ENCODE data around the gene DHRS2.

DNA sequence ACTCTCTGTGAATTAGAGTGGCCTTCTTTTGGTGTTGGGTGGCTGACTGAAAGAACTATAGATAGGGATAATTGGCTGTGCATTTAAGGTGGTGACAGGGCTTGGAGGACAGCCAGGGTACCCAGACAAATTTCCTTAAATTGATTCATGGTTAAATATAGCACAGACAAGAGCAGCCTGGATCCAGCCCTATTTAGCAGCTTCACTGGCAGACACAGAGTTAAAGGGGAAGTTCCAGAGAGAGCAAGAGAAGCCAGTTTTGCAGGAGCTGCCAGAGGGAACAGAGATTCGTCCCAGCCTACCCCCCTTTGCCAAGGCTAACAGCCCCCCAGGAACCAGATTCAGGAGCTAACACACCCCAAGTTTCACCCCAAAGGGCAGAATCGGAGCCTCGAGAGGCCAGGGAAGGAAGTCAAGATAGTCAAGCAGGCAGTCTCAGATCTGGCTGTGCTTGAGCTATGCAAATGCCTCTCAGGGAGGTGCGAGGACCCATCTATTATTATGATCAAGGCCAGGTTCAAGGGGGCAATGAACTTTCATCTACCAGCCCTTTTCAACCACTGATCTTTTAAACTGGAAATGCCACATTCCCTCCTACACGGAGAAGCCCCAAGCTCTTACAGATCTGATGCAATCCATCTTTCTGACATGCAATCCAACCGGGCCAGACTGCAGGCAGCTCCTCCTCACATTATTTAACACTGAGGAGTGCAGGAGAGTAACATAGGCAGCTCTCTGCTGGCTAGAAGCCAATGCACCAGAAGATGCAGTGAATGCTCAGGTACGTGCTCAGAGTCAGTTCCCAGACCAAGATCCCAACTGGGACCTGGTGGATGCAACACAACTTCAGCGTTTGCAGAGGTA, 58.2 kb downstream of the DHRS2 start:
- TF ChIP-seq CTCF (IDR thresholded peaks at IDR 0.05) (no peak), POLR2A (IDR thresholded peaks at IDR 0.05) (no peak), EP300 (IDR thresholded peaks at IDR 0.05) (no peak)
